ENCODE measurements around the gene JAZF1.

DNA sequence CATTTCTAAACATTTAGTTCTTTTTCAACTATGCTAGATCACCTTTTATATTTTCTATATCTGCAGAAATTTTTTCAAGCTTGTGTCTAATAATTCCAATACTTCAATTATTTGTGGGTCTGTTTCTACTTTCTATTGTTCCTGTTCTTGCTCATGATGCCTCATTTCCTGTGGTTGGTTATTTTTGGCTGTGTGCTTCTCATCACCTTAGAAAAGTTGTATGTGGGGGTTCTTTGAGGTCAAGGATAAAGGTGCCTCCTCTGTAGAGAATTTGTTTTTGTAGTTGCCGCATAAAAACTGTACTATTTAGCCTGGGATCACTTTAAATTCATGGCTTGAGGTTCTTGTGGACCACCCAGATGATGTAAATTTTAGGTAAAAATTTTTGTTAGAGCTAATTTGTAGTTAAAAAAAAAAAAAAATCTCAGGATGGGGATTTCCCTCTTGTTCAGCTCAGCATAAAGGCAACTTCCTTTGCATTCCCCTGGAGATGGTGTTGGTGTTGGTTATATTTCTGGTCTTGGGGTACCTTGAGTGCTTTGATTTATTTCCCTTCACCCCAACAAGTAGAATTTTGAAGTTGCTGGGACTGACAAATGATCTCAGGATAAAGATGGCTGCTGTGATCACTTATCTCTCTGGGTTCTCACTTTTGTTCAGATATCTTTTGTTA lies 27.0 kb upstream of the JAZF1 start:
- TF ChIP-seq, protein P1, sequence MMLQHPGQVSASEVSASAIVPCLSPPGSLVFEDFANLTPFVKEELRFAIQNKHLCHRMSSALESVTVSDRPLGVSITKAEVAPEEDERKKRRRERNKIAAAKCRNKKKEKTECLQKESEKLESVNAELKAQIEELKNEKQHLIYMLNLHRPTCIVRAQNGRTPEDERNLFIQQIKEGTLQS (IDR thresholded peaks at IDR 0.05): no peak
- TF ChIP-seq, protein P2, sequence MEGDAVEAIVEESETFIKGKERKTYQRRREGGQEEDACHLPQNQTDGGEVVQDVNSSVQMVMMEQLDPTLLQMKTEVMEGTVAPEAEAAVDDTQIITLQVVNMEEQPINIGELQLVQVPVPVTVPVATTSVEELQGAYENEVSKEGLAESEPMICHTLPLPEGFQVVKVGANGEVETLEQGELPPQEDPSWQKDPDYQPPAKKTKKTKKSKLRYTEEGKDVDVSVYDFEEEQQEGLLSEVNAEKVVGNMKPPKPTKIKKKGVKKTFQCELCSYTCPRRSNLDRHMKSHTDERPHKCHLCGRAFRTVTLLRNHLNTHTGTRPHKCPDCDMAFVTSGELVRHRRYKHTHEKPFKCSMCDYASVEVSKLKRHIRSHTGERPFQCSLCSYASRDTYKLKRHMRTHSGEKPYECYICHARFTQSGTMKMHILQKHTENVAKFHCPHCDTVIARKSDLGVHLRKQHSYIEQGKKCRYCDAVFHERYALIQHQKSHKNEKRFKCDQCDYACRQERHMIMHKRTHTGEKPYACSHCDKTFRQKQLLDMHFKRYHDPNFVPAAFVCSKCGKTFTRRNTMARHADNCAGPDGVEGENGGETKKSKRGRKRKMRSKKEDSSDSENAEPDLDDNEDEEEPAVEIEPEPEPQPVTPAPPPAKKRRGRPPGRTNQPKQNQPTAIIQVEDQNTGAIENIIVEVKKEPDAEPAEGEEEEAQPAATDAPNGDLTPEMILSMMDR (IDR thresholded peaks at IDR 0.05 in 2 of 3, conservative IDR thresholded peaks at IDR 0.05 in 1 of 3; ENCODE audit: borderline replicate concordance in 1 of 3, insufficient read depth in 1 of 3, low read depth in 2 of 3, low read length in 2 of 3): no peak
- TF ChIP-seq POLR2AphosphoS5 (IDR thresholded peaks at IDR 0.05; ENCODE audit: low read depth, low read length) (no peak), EZH2 (IDR thresholded peaks at IDR 0.05) (no peak), SRF (IDR thresholded peaks at IDR 0.05; ENCODE audit: low read depth) (no peak), SP1 (IDR thresholded peaks at IDR 0.05; ENCODE audit: low read depth) (no peak)
- TF ChIP-seq, protein P3, sequence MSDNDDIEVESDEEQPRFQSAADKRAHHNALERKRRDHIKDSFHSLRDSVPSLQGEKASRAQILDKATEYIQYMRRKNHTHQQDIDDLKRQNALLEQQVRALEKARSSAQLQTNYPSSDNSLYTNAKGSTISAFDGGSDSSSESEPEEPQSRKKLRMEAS (IDR thresholded peaks at IDR 0.05): no peak
